Hepatocyte (in vitro differentiated cells): ENCODE data around the gene HECW1.

ENCODE experiments used
- EZH2 ChIP-seq: fragments of 200-600 bp; sonication (generic); IDR thresholded peaks from 2 replicates; pipeline ENCODE4 v1.6.1; 2016; ENCODE audit warnings: antibody characterized with exemption, mild to moderate bottlenecking, borderline replicate concordance
- EZH2phosphoT487 ChIP-seq: fragments of 200-600 bp; sonication (generic); IDR thresholded peaks from one replicate; pipeline ENCODE4 v1.6.1; 2018; ENCODE audit warnings: antibody characterized with exemption, mild to moderate bottlenecking, low read depth, moderate library complexity; ENCODE audit not compliant: unreplicated experiment, severe bottlenecking
- TF ChIP-seq, protein P1 (sequence below): fragments of 200-600 bp; sonication (generic); IDR thresholded peaks from 2 replicates; pipeline ENCODE4 v1.5.1; 2016; ENCODE audit warnings: antibody characterized with exemption, mild to moderate bottlenecking; ENCODE audit not compliant: poor library complexity

DNA sequence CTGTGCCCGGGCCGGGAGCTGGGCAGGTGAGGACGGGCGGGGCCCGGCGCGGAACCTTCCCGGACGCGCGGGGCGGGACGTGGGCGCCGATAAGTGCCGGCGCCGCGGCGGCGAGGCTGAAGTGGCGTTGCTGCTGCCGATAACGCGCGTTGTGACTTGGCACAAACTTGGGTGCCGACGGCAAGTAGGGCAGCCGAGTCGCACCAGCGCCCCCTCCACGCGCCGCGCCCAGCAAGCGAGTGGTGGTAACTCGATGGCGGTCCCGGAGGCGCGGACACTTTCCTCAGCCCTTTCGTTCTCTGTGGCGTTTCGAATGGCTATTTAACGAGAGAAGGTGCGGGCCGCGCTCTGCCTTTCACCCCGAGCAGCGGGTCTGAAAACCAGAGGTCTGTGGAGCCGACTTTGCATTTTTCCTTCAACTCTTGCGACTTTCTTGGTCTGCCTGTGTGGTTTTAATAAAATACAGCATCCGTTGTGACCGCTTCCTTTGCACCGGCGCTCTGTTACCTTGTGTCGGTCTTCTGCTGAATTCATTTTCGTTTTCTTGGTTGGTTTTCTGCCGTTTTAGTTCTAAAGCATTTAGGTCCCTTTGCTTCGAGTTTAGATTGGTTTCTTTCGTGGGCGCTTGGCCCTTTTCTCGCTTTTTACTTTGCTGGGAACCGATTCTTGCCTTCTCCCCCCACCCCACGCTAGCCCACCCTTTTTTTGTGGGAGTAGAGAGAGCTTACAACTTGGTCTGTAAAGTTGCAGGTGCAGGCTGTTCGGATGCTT is 471.2 kb downstream of the HECW1 start:
- TF ChIP-seq EZH2phosphoT487 (no peak), EZH2 (no peak)
- TF ChIP-seq, protein P1, sequence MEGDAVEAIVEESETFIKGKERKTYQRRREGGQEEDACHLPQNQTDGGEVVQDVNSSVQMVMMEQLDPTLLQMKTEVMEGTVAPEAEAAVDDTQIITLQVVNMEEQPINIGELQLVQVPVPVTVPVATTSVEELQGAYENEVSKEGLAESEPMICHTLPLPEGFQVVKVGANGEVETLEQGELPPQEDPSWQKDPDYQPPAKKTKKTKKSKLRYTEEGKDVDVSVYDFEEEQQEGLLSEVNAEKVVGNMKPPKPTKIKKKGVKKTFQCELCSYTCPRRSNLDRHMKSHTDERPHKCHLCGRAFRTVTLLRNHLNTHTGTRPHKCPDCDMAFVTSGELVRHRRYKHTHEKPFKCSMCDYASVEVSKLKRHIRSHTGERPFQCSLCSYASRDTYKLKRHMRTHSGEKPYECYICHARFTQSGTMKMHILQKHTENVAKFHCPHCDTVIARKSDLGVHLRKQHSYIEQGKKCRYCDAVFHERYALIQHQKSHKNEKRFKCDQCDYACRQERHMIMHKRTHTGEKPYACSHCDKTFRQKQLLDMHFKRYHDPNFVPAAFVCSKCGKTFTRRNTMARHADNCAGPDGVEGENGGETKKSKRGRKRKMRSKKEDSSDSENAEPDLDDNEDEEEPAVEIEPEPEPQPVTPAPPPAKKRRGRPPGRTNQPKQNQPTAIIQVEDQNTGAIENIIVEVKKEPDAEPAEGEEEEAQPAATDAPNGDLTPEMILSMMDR = peak; percentile 20
